Measurements from ENCODE around the gene TIMM17A.

The TIMM17A gene

GRCh38 chr1:202014915-202015661 is 59.8 kb downstream of the TIMM17A start:
- no peak for TF ChIP-seq CTCF (IDR thresholded peaks at IDR 0.05)

GRCh38 chr1:202015662-202015937 is 60.3 kb downstream of the TIMM17A start:
- TF ChIP-seq CTCF (IDR thresholded peaks at IDR 0.05) = no peak

GRCh38 chr1:202016022-202016810 is 60.9 kb downstream of the TIMM17A start:
- no peak for TF ChIP-seq CTCF (IDR thresholded peaks at IDR 0.05)

- TF ChIP-seq CTCF (IDR thresholded peaks at IDR 0.05) = no peak
Measured at GRCh38 chr1:202016811-202017748, 61.8 kb downstream of the TIMM17A start.

- TF ChIP-seq CTCF (IDR thresholded peaks at IDR 0.05) = no peak
Measured at GRCh38 chr1:202017749-202018467, 62.6 kb downstream of the TIMM17A start.

GRCh38 chr1:202018468-202019234 is 63.3 kb downstream of the TIMM17A start:
- no peak for TF ChIP-seq CTCF (IDR thresholded peaks at IDR 0.05)
